ENCODE measurements around the gene TMEM52. TPM values are rescaled to one million over a fixed set of nuclear protein-coding genes. Genes with fewer than 3 reads are reported as not detected.

Gene TMEM52
- total and polyA plus RNA-seq, 2 of the 13 experiments (the other 11 are each of a cell fraction or from before 2014, with no cell fraction given) = 13.2 to 18.7 TPM

DNA sequence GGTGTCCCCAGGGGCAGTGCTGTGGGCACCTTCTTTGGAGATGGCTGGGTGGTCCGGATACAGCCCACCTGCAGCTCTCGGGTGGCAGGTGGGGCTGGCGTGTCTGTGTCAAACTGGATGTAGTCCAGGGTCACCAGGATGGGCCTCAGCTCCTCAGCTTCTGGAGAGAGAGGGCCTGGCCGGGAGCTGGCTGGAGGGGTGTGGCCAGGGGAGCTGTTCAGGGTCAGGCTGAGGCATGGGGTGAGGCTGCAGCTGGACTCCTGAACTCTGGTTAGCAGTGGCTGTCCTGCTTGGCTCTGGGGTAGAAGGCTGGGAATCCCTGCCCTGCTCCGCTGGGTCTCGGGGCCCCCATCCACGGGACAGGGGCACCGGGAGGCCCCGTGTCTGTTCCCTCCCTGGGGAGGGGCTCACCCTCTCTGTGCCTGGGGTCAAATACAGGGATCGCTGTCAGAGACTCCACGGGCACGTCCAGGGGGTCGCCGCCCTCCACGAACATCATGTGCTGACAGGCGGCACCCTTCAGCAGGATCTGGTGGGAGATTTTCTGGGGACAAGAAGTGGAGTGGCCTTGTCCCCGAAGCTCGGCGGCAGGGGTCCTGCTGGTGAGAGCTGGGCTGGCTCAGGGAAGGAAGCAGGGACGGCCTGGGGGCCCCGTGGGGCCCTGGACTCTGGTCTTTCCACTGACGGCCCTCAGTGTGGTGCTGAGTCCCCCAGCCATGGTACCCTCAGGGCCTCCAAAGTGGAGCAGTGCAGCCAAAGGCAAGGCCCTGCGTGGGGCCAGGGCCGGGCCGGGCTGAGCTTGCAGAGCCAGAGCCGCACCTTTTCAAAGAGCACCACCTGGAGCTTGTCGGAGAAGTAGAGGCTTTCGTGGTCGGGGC is 4.1 kb upstream of the TMEM52 start (continued):
- TF ChIP-seq, protein P1, sequence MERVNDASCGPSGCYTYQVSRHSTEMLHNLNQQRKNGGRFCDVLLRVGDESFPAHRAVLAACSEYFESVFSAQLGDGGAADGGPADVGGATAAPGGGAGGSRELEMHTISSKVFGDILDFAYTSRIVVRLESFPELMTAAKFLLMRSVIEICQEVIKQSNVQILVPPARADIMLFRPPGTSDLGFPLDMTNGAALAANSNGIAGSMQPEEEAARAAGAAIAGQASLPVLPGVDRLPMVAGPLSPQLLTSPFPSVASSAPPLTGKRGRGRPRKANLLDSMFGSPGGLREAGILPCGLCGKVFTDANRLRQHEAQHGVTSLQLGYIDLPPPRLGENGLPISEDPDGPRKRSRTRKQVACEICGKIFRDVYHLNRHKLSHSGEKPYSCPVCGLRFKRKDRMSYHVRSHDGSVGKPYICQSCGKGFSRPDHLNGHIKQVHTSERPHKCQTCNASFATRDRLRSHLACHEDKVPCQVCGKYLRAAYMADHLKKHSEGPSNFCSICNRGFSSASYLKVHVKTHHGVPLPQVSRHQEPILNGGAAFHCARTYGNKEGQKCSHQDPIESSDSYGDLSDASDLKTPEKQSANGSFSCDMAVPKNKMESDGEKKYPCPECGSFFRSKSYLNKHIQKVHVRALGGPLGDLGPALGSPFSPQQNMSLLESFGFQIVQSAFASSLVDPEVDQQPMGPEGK (CRISPR knock-in tag; IDR thresholded peaks at IDR 0.05) = peak; percentile 65
- TF ChIP-seq HES4 (CRISPR knock-in tag; IDR thresholded peaks at IDR 0.05; ENCODE audit: borderline replicate concordance) = no peak
- TF ChIP-seq, protein P2, sequence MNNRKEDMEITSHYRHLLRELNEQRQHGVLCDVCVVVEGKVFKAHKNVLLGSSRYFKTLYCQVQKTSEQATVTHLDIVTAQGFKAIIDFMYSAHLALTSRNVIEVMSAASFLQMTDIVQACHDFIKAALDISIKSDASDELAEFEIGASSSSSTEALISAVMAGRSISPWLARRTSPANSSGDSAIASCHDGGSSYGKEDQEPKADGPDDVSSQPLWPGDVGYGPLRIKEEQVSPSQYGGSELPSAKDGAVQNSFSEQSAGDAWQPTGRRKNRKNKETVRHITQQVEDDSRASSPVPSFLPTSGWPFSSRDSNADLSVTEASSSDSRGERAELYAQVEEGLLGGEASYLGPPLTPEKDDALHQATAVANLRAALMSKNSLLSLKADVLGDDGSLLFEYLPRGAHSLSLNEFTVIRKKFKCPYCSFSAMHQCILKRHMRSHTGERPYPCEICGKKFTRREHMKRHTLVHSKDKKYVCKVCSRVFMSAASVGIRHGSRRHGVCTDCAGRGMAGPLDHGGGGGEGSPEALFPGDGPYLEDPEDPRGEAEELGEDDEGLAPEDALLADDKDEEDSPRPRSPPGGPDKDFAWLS (CRISPR knock-in tag; IDR thresholded peaks at IDR 0.05; ENCODE audit: borderline replicate concordance) = no peak
- peak; percentile 13 for TF ChIP-seq YY1 (IDR thresholded peaks at IDR 0.05; ENCODE audit: insufficient read depth, insufficient replicate concordance, low read depth, low read length)
- TF ChIP-seq, protein P3, sequence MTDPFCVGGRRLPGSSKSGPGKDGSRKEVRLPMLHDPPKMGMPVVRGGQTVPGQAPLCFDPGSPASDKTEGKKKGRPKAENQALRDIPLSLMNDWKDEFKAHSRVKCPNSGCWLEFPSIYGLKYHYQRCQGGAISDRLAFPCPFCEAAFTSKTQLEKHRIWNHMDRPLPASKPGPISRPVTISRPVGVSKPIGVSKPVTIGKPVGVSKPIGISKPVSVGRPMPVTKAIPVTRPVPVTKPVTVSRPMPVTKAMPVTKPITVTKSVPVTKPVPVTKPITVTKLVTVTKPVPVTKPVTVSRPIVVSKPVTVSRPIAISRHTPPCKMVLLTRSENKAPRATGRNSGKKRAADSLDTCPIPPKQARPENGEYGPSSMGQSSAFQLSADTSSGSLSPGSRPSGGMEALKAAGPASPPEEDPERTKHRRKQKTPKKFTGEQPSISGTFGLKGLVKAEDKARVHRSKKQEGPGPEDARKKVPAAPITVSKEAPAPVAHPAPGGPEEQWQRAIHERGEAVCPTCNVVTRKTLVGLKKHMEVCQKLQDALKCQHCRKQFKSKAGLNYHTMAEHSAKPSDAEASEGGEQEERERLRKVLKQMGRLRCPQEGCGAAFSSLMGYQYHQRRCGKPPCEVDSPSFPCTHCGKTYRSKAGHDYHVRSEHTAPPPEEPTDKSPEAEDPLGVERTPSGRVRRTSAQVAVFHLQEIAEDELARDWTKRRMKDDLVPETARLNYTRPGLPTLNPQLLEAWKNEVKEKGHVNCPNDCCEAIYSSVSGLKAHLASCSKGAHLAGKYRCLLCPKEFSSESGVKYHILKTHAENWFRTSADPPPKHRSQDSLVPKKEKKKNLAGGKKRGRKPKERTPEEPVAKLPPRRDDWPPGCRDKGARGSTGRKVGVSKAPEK (CRISPR knock-in tag; IDR thresholded peaks at IDR 0.05; ENCODE audit: borderline replicate concordance) = no peak
- TF ChIP-seq ZNF260 (CRISPR knock-in tag; IDR thresholded peaks at IDR 0.05; ENCODE audit: borderline replicate concordance, low read depth) = no peak
- no peak for TF ChIP-seq ZNF335 (CRISPR knock-in tag; IDR thresholded peaks at IDR 0.05)
- TF ChIP-seq HNRNPL (IDR thresholded peaks at IDR 0.05; ENCODE audit: low read depth, low read length) = peak; percentile 78
- TF ChIP-seq, protein P4, sequence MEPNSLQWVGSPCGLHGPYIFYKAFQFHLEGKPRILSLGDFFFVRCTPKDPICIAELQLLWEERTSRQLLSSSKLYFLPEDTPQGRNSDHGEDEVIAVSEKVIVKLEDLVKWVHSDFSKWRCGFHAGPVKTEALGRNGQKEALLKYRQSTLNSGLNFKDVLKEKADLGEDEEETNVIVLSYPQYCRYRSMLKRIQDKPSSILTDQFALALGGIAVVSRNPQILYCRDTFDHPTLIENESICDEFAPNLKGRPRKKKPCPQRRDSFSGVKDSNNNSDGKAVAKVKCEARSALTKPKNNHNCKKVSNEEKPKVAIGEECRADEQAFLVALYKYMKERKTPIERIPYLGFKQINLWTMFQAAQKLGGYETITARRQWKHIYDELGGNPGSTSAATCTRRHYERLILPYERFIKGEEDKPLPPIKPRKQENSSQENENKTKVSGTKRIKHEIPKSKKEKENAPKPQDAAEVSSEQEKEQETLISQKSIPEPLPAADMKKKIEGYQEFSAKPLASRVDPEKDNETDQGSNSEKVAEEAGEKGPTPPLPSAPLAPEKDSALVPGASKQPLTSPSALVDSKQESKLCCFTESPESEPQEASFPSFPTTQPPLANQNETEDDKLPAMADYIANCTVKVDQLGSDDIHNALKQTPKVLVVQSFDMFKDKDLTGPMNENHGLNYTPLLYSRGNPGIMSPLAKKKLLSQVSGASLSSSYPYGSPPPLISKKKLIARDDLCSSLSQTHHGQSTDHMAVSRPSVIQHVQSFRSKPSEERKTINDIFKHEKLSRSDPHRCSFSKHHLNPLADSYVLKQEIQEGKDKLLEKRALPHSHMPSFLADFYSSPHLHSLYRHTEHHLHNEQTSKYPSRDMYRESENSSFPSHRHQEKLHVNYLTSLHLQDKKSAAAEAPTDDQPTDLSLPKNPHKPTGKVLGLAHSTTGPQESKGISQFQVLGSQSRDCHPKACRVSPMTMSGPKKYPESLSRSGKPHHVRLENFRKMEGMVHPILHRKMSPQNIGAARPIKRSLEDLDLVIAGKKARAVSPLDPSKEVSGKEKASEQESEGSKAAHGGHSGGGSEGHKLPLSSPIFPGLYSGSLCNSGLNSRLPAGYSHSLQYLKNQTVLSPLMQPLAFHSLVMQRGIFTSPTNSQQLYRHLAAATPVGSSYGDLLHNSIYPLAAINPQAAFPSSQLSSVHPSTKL (CRISPR knock-in tag; IDR thresholded peaks at IDR 0.05) = peak; percentile 47
- TF ChIP-seq ZNF775 (CRISPR knock-in tag; IDR thresholded peaks at IDR 0.05; ENCODE audit: borderline replicate concordance) = no peak
- TF ChIP-seq, protein P5, sequence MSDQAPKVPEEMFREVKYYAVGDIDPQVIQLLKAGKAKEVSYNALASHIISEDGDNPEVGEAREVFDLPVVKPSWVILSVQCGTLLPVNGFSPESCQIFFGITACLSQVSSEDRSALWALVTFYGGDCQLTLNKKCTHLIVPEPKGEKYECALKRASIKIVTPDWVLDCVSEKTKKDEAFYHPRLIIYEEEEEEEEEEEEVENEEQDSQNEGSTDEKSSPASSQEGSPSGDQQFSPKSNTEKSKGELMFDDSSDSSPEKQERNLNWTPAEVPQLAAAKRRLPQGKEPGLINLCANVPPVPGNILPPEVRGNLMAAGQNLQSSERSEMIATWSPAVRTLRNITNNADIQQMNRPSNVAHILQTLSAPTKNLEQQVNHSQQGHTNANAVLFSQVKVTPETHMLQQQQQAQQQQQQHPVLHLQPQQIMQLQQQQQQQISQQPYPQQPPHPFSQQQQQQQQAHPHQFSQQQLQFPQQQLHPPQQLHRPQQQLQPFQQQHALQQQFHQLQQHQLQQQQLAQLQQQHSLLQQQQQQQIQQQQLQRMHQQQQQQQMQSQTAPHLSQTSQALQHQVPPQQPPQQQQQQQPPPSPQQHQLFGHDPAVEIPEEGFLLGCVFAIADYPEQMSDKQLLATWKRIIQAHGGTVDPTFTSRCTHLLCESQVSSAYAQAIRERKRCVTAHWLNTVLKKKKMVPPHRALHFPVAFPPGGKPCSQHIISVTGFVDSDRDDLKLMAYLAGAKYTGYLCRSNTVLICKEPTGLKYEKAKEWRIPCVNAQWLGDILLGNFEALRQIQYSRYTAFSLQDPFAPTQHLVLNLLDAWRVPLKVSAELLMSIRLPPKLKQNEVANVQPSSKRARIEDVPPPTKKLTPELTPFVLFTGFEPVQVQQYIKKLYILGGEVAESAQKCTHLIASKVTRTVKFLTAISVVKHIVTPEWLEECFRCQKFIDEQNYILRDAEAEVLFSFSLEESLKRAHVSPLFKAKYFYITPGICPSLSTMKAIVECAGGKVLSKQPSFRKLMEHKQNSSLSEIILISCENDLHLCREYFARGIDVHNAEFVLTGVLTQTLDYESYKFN (CRISPR knock-in tag; conservative IDR thresholded peaks at IDR 0.05) = peak; percentile 85
